Measurements from ENCODE around the gene TNPO2.
A peak's percentile ranks its signal among the peaks of the same experiment; 100 is the strongest.
"Not testable (repeated sequence)": the region's sequence is repeated elsewhere in the genome, so short reads cannot be mapped to it uniquely, and the experiment has no call there.

The TNPO2 gene

DNA sequence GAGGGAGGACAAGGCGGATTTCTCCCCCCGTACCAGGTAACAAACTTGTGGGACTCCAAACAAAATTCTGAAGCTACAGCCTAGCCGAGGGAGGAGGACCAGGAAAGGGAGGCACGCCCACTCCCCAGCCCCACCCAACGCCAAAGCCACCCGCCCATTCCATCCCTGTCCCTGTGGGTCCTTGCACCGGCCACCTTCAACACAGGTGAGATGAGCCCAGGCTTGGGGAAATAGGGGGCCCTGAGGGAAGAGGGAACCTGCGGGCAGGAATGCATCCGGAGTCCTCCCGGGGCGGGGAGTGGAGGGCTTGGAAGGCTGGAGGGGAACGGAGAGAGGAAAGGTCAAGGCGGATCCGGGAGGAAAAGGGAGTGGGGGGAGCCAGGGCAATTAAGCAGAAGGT, 27.9 kb upstream of the TNPO2 start, which contains the start of gene BEST2:
Gene BEST2, plus strand, starts transcription at position 157 of the 400 bp plus-strand sequence. CDS start 802 bp downstream, outside the sequence.
- Mint-ChIP-seq H3K27me3 (peaks cover 70% of the 10 kb centered on the region), H3K4me3 (no peak within 1 kb of the TSS), H3K4me1 (no peaks in the 10 kb centered on the region), H3K27ac (no peak within 1 kb of the TSS), H3K9me3 (peaks cover 5 to 12% of the 10 kb centered on the region in 2 donors)
- DNase-seq (no peak), ATAC-seq (no peak)

DNA sequence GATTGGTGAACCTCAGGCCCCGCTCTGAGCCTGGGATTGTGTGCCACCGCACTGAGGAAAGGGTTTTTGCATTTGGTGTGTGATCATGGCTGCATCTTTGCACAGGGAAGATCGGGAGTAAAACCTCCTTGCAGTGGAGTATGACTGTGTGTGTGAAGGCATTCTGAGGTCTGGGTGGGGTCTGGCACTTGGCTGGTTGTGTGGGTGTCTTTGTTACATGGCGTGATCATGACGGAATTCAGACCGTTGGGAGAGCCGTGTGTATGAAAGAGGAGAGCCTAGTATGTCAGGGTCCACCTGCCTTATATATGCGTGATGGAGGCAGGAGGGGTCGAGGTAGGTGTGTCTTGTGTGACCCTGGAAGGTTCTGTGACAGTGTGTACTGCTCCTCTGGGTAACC, 27.1 kb upstream of the TNPO2 start:
- Mint-ChIP-seq H3K27ac (no peak overlapping the region), H3K27me3 (peaks cover 62% of the 10 kb centered on the region), H3K9me3 (peaks cover 5 to 12% of the 10 kb centered on the region in 2 donors), H3K4me3 (no peak overlapping the region), H3K4me1 (no peaks in the 10 kb centered on the region)
- ATAC-seq (no peak), DNase-seq (no peak)

DNA sequence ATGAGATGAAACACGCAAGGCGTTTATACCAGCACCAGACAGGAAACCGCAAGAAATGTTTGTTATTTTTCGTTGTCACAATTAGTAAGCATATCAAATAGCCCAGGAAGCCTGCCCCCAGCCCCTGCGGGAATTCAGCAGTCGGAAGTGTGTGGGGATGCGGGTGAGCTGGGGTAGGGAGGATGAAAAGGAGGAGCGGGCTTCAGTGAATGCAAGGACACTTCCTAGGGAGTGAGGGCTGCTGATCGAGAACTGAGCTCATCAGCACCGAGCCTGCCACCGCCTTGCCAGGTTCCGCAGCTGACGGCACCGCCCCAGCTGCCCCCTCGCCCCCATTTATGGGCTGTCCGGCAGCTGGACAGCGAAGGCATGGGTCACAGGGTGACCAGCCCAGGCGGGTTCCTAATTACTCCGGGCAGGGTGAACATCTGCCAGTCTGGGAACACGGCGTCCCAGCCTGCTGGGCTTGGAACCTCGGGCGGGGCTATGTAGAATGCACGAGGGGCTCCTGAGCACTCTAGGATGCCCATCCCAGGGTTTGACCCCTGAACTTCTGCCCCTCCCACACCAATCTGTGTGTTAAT, 26.3 kb upstream of the TNPO2 start:
- no peaks in the 10 kb centered on the region for H3K4me1 Mint-ChIP-seq
- H3K27me3 Mint-ChIP-seq = peaks cover 54% of the 10 kb centered on the region
- peak overlapping the region in 1 of 2 donors; percentile 45 for H3K4me3 Mint-ChIP-seq
- no peak overlapping the region for H3K27ac Mint-ChIP-seq
- ATAC-seq = no peak
- H3K9me3 Mint-ChIP-seq = peaks cover 5 to 12% of the 10 kb centered on the region in 2 donors
- DNase-seq = no peak

- DNase-seq (no peak), ATAC-seq (no peak)
- Mint-ChIP-seq H3K27me3 (peaks cover 40% of the 10 kb centered on the region), H3K4me3 (no peak overlapping the region), H3K9me3 (peaks cover 5 to 12% of the 10 kb centered on the region in 2 donors), H3K27ac (no peak overlapping the region), H3K4me1 (no peaks in the 10 kb centered on the region)
Observed at GRCh38 chr19:12748489-12748888, 24.8 kb upstream of the TNPO2 start.

GRCh38 chr19:12745166-12745897, 21.6 kb upstream of the TNPO2 start:
- DNase-seq (no peak), ATAC-seq (no peak)
- H3K4me3 Mint-ChIP-seq = no peak overlapping the region
- no peaks in the 10 kb centered on the region for H3K4me1 Mint-ChIP-seq
- peaks cover 5 to 12% of the 10 kb centered on the region in 2 donors for H3K9me3 Mint-ChIP-seq
- no peak overlapping the region for H3K27ac Mint-ChIP-seq
- H3K27me3 Mint-ChIP-seq = peaks cover 13% of the 10 kb centered on the region

DNA sequence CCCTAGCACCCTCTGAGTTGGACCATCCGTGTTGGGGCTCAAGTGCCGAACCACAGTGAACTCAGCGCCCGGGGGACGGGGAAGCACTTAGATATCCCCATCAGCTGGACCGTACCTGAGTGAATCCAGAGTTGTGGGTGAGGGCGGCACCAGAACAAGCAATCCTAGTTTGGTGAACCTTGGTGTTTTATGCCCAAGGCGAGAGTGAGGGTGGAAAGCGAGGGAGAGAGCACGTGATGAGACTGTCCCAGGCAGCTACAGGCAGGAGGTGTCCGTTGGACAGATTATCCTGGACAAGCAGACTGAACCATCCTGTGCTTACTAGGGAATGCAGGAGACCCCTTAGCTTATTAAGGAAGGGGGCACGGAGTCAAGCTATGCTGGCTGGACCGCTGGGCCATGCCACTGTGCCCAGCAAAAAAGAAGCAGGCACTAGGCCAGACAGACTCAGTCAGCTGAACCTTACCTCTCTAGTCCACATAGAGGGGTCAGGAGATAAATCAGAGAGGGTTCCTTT, 14.2 kb upstream of the TNPO2 start:
- DNase-seq (no peak), ATAC-seq (no peak)
- H3K4me3 Mint-ChIP-seq = peak overlapping the region; percentile 99 to 100
- H3K27ac Mint-ChIP-seq = peak overlapping the region; percentile 99 to 100
- no peaks in the 10 kb centered on the region for H3K9me3 Mint-ChIP-seq
- H3K4me1 Mint-ChIP-seq = peaks cover 43% of the 10 kb centered on the region
- H3K27me3 Mint-ChIP-seq = no peaks in the 10 kb centered on the region

- Mint-ChIP-seq H3K27ac (peak within 1 kb of the TSS; percentile 99 to 100), H3K27me3 (no peaks in the 10 kb centered on the region), H3K9me3 (no peaks in the 10 kb centered on the region), H3K4me3 (peak within 1 kb of the TSS; percentile 99 to 100), H3K4me1 (peaks cover 49% of the 10 kb centered on the region)
- DNase-seq = peak; percentile 81 to 85
- peak; percentile 93 for ATAC-seq
Observed at GRCh38 chr19:12736995-12737834, 13.5 kb upstream of the TNPO2 start, which contains the start of gene GET3. Gene GET3 (plus strand): TSS chr19:12737497. CDS start chr19:12737506, 9 bp downstream.

GRCh38 chr19:12733369-12734214, 9.9 kb upstream of the TNPO2 start:
- Mint-ChIP-seq H3K4me1 (peaks cover 77% of the 10 kb centered on the region), H3K27ac (peak overlapping the region; percentile 100), H3K4me3 (peak overlapping the region; percentile 94 to 95), H3K27me3 (no peaks in the 10 kb centered on the region), H3K9me3 (no peaks in the 10 kb centered on the region)
- DNase-seq (peak; percentile 50 to 69), ATAC-seq (peak; percentile 39)

- ATAC-seq = no peak
- no peak for DNase-seq
- Mint-ChIP-seq H3K4me1 (peaks cover 66% of the 10 kb centered on the region), H3K4me3 (no peak overlapping the region), H3K9me3 (no peaks in the 10 kb centered on the region), H3K27ac (no peak overlapping the region), H3K27me3 (no peaks in the 10 kb centered on the region)
Observed at GRCh38 chr19:12731337-12731736, 7.6 kb upstream of the TNPO2 start.

DNA sequence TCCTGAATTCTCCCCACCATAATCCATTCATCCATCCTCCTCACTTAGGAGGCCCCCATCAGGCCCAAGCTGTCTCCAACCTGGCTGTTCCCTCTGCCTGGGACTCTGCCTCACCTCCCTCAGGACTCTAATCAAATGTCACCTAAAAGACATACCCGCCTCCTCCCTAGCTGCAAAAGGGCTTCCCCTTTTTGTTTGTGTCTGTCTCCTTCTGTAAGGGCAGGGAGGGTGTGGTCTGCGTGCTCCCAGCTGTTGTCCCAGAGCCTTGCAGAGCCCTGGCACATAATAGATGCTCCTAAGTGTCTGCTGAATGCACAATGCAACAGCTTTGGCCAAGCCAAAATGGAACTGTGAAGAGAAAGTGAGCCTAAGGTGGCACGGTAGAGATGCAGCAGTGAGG, 6.3 kb upstream of the TNPO2 start:
- no peak overlapping the region for H3K4me3 Mint-ChIP-seq

DNA sequence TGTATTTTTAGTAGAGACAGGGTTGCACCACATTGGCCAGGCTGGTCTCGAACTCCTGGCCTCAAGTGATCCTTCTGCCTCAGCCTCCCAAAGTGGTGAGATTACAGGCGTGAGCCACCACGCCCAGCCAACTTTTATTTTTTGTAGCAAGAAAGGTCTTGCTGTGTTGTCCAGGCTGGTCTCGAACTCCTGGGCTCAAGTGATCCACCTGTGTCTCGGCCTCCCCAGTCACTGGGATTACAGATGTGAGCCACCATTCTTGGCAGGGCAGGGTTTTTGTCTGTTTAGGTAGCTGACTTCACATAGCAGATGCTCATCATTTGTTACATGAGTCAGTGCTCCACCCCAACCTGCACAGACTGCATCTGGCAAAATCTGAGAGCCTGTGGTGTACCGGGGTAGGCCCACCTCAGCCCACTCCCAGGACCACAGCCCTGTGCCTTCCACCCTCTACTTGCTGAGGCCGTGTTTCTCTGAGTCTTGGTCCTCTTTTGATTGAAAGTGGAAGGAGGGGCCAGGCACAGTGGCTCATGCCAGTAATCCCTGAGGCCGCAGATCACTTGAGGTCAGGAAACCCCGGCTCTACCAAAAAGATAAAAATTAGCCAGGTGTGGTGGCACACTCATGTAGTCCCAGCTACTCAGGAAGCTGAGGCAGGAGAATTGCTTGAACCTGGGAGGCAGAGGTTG, 4.2 kb upstream of the TNPO2 start:
- no peak overlapping the region for H3K27ac Mint-ChIP-seq
- no peak overlapping the region for H3K4me3 Mint-ChIP-seq
- H3K9me3 Mint-ChIP-seq = no peaks in the 10 kb centered on the region
- no peak for DNase-seq
- no peaks in the 10 kb centered on the region for H3K27me3 Mint-ChIP-seq
- H3K4me1 Mint-ChIP-seq = peaks cover 58% of the 10 kb centered on the region
- no peak for ATAC-seq

More for the DNA sequence above, 6.3 kb upstream of the TNPO2 start:
- H3K9me3 Mint-ChIP-seq = no peaks in the 10 kb centered on the region
- ATAC-seq (no peak), DNase-seq (no peak)
- no peaks in the 10 kb centered on the region for H3K27me3 Mint-ChIP-seq
- H3K4me1 Mint-ChIP-seq = peaks cover 58% of the 10 kb centered on the region
- peak overlapping the region in 1 of 2 donors; percentile 30 for H3K27ac Mint-ChIP-seq

DNA sequence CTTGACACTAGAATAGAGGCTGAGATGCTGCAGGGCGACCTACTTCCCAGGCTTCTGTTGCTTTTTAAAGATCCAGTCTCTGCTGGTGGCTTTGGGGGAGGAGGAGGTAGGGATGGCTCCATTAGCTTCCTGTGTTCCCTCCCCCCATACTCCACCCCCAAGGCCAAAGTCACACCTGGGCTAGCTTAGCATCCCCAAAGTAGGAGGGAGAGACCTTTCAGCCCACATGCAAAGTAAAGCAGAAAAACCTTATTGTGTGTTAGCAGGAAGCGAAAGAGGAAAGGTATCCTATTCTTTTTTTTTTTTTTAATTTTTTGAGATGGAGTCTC, 3.2 kb upstream of the TNPO2 start:
- no peak for DNase-seq
- Mint-ChIP-seq H3K4me1 (peaks cover 49% of the 10 kb centered on the region), H3K9me3 (no peaks in the 10 kb centered on the region), H3K4me3 (no peak overlapping the region), H3K27ac (no peak overlapping the region), H3K27me3 (no peaks in the 10 kb centered on the region)
- no peak for ATAC-seq

GRCh38 chr19:12725612-12726011, 1.9 kb upstream of the TNPO2 start:
- peaks cover 50% of the 10 kb centered on the region for H3K4me1 Mint-ChIP-seq
- H3K4me3 Mint-ChIP-seq, H3K9me3 Mint-ChIP-seq, H3K27ac Mint-ChIP-seq, H3K27me3 Mint-ChIP-seq, ATAC-seq, DNase-seq: not testable (repeated sequence)

DNA sequence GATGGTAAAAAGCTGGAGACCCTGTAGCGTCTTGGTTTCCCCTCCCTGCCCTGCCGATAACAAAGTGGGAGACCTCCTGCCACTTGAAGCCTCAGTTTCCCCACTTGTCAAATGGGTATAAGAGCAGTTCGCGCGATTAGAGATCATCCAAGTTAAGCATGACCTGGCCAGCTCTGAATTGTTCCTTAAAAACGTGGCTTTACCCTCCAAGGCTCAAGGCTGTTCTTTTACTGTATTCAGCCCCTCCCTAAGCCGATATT, 421 bp downstream of the TNPO2 start:
- Mint-ChIP-seq H3K27ac (peak overlapping the region in 1 of 2 donors; percentile 84), H3K4me3 (peak overlapping the region; percentile 95 to 97), H3K9me3 (no peaks in the 10 kb centered on the region), H3K27me3 (no peaks in the 10 kb centered on the region), H3K4me1 (peaks cover 46% of the 10 kb centered on the region)
- DNase-seq (no peak), ATAC-seq (no peak)
